Kidney (tissue), 14 donors: ENCODE results near the gene WDR5. TPM values are rescaled to one million over a fixed set of nuclear protein-coding genes. Genes with fewer than 3 reads are reported as not detected.

Experiments used
- DNase-seq, 5 donors: peaks; one replicate each; pipeline ENCODE4 v3.0.0-alpha.2; 2013 to 2020
- FAIRE-seq: peaks from 2 replicates; lab custom pipeline; 2012; peaks lifted over from hg19 to GRCh38; lab: Jason Lieb, UNC
- H3K27ac ChIP-seq, 2 donors: one replicate each; pipeline ENCODE4 v1.7.0; 2013; ENCODE audit warnings: low read depth in 2 of 2, low read length in 2 of 2, inconsistent platforms in 1 of 2
- H3K27me3 ChIP-seq: one replicate; pipeline ENCODE4 v1.7.1; 2013; ENCODE audit warnings: low read length, inconsistent platforms; ENCODE audit not compliant: control insufficient read depth, insufficient read depth
- H3K36me3 ChIP-seq, 3 donors: one replicate each; pipeline versions ENCODE4 v1.7.0 to v1.7.1; 2013; ENCODE audit warnings: low read length in 3 of 3, control low read depth in 1 of 3, inconsistent platforms in 1 of 3; ENCODE audit not compliant: insufficient read depth in 3 of 3, control insufficient read depth in 2 of 3
- H3K4me1 ChIP-seq, 3 donors: one replicate each; pipeline versions ENCODE4 v1.7.0 to v1.7.1; 2013; ENCODE audit warnings: low read length in 3 of 3, inconsistent platforms in 1 of 3, low read depth in 1 of 3; ENCODE audit not compliant: control insufficient read depth in 2 of 3, insufficient read depth in 2 of 3
- H3K4me3 ChIP-seq, 3 donors: one replicate each; pipeline versions ENCODE4 v1.7.0 to v1.8.1; 2013; ENCODE audit warnings: low read length in 3 of 3, control low read depth in 1 of 3, inconsistent platforms in 1 of 3
- H3K9ac ChIP-seq, 3 donors: one replicate each; pipeline versions ENCODE4 v1.7.0 to v1.7.1; 2013; ENCODE audit warnings: low read length in 3 of 3, control low read depth in 1 of 3, inconsistent platforms in 1 of 3
- H3K9me3 ChIP-seq, 3 donors: one replicate each; pipeline versions ENCODE4 v1.7.0 to v1.7.1; 2013; ENCODE audit warnings: low read length in 3 of 3, control low read depth in 1 of 3, inconsistent platforms in 1 of 3; ENCODE audit not compliant: control insufficient read depth in 2 of 3, insufficient read depth in 1 of 3
- intact Hi-C: fragments of 100-400 bp; cut with DNase I; formaldehyde crosslinking; loops from one replicate; pipeline ENCODE4 v1.11.1; 2022
- polyA plus RNA-seq: library from polyadenylated mRNA; stranded (reverse); fragments of 350-450 nt; fragmentation: Illumina TruSeq; extraction: RNeasy Lipid Tissue Mini Kit (QIAGEN cat#74804); gene quantifications from one replicate; pipeline ENCODE4 v1.2.3, GENCODE V29; 2014; ENCODE audit warnings: low read depth, low replicate concordance; ENCODE audit not compliant: insufficient read depth
- total RNA-seq: library from RNA; stranded (reverse); fragmentation: NEBNext Ultra II Directional; extraction: Animal tissue kit (Norgen Biotek cat#: 25700); gene quantifications from one replicate; pipeline ENCODE4 v1.2.1, GENCODE V29; 2021
- TF ChIP-seq, protein P1 (sequence below): IDR thresholded peaks from 3 replicates; pipeline ENCODE4 v1.5.1; 2012; ENCODE audit warnings: mild to moderate bottlenecking, moderate library complexity, borderline replicate concordance; ENCODE audit not compliant: insufficient read depth; ENCODE audit errors: extremely low read depth
- donor health status: control.
- donor health status: control.
- donor health status: control.
- donor health status: control.
- donor health status: control.
- donor health status: DM: yes; HTN: yes; CAD: no.
- donor health status: Normal renal cell carcinoma (clear cell type).

Gene WDR5
- total and polyA plus RNA-seq, 2 donors from 2014 or later: 18.8 to 25.4 TPM

GRCh38 chr9:134189470-134190231, 53.8 kb downstream of the WDR5 start:
- peak in 2 of 5 donors; percentile 63 to 75 for DNase-seq

DNA sequence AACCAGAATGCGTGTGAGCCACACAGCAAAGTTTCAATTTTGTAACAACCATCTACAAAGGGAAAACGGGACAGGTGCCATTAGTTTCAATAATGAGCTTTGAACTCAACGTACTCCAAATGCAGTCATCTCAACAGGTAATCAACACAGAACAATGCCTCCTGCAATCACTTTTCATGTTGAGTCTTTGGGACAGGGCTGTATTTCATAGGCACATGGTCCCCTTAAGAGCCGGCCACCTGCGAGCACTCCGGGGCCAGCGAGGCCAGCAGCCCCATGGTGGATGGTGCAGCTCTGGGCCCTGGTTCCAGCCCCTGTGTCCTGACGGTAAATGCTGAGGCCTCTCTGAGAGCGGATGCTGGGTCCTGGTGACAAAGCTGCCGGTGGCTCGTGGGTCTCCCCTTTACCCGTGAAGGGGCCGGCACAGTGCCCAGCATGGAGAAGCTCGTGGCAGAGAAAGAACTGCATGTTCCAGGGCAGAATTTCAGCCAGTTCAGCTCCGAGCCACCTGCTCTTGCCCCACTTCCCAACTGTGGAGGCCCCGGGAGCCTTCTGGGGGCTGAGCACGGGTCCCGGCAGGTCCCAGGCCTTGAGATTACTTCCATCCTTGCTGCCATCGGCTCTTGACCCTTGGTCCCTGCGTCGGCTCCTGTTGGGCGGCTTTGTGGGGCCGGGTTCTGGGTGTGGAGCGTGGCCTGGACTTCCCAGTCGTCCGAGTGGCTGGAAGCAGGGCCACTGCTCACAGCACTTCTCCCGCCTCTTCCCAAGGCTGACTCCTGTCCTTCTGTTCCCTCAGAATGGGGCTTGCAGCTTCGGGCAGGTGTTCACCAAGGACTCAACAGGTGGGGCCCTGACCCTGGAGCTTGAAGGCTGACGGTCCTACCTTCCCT, 54.6 kb downstream of the WDR5 start:
- peaks cover 0 to 10% (median 6%) of the 10 kb centered on the region in 3 donors for H3K4me1 ChIP-seq
- H3K36me3 ChIP-seq: no peaks in the 10 kb centered on the region
- TF ChIP-seq, protein P1, sequence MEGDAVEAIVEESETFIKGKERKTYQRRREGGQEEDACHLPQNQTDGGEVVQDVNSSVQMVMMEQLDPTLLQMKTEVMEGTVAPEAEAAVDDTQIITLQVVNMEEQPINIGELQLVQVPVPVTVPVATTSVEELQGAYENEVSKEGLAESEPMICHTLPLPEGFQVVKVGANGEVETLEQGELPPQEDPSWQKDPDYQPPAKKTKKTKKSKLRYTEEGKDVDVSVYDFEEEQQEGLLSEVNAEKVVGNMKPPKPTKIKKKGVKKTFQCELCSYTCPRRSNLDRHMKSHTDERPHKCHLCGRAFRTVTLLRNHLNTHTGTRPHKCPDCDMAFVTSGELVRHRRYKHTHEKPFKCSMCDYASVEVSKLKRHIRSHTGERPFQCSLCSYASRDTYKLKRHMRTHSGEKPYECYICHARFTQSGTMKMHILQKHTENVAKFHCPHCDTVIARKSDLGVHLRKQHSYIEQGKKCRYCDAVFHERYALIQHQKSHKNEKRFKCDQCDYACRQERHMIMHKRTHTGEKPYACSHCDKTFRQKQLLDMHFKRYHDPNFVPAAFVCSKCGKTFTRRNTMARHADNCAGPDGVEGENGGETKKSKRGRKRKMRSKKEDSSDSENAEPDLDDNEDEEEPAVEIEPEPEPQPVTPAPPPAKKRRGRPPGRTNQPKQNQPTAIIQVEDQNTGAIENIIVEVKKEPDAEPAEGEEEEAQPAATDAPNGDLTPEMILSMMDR: no peak
- H3K9ac ChIP-seq: no peak overlapping the region
- H3K9me3 ChIP-seq: no peaks in the 10 kb centered on the region
- no peaks in the 10 kb centered on the region for H3K27me3 ChIP-seq
- DNase-seq (peak in 2 of 5 donors; percentile 44 to 46), FAIRE-seq (no peak)
- H3K27ac ChIP-seq: no peak overlapping the region
- intact Hi-C loops: no loop called here
- H3K4me3 ChIP-seq: no peak overlapping the region

More at GRCh38 chr9:134189470-134190231, 53.8 kb downstream of the WDR5 start:
- no peak overlapping the region for H3K27ac ChIP-seq
- no peak overlapping the region for H3K9ac ChIP-seq
- TF ChIP-seq, protein P1: no peak
- no peaks in the 10 kb centered on the region for H3K36me3 ChIP-seq
- no peak overlapping the region for H3K4me3 ChIP-seq
- H3K9me3 ChIP-seq: no peaks in the 10 kb centered on the region
- intact Hi-C loops: no loop called here
- H3K27me3 ChIP-seq: no peaks in the 10 kb centered on the region
- no peak for FAIRE-seq
- H3K4me1 ChIP-seq: peaks cover 0 to 10% (median 6%) of the 10 kb centered on the region in 3 donors

DNA sequence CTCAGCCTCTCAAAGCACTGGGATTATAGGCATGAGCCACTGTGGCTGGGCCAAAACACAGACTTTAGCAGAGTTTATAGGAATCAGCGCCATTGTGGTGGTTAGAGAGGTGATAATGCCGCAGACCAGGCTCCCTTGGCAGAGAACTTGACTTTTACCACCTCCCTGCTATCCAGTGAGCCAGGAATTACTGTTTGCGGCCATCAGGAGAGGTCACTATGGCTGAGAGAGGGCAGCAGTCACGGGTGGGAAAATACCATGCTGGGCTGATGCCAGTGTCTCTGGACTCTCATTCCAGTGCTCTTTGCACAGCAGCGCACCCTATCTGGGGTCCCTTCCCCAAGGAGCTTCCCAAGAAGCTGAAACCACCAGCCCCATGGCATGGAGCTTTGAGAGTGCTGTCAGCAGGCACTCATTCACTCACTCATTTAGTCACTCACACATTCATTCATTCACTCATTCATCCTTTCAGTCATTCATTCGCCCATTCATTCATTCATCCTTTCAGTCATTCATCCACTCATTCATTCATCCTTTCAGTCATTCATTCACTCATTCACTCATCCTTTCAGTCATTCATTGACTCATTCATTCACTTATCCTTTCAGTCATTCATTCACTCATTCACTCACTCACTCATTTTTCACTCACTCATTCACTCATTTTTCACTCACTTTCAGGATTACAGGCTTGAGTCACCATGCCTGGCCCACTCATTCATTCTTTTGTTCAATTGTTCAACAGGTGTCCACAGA, 55.8 kb downstream of the WDR5 start:
- Histone ChIP-seq H3K27me3 (no peaks in the 10 kb centered on the region), H3K4me3 (no peak overlapping the region), H3K9me3 (no peaks in the 10 kb centered on the region), H3K27ac (no peak overlapping the region), H3K4me1 (peaks cover 0 to 10% (median 6%) of the 10 kb centered on the region in 3 donors), H3K36me3 (no peaks in the 10 kb centered on the region), H3K9ac (no peak overlapping the region)
- intact Hi-C loops: no loop called here
- FAIRE-seq (no peak), DNase-seq (peak in 2 of 5 donors; percentile 1 to 29)
- TF ChIP-seq, protein P1: no peak
